ENCODE measurements around the gene SYT5.
"Not testable (repeated sequence)": the region's sequence is repeated elsewhere in the genome, so short reads cannot be mapped to it uniquely, and the experiment has no call there.

Gene SYT5

GRCh38 chr19:55179606-55180484 lies at the start of gene SYT5:
TSS of gene SYT5 (minus strand) at chr19:55180289. CDS start at chr19:55179041, 1,248 bp downstream.
- peak; percentile 37 to 42 for DNase-seq (ENCODE audit: low read depth in 1 of 2, low spot score in 1 of 2)

DNA sequence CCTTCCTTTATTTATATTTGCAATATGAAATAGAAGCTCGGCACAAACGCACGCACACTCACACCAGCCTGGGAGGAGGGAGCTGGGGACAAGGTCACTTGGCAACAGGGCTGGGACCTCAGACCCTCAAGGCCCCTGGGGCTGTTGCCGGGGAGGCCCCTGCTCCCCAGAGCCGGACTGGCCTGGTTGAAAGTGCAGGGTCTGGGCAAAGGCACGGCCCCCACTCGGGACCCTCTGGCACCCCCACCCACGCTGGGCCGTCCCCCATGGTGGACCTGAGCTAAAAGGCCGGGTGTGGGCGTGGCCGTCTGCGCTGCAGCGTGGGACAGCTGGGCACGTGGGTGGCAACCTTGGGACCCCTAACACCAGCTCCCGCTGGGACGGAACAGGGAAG lies 49.7 kb upstream of the SYT5 start:
- no peak for DNase-seq (ENCODE audit: low read depth in 1 of 2, low spot score in 1 of 2)

DNA sequence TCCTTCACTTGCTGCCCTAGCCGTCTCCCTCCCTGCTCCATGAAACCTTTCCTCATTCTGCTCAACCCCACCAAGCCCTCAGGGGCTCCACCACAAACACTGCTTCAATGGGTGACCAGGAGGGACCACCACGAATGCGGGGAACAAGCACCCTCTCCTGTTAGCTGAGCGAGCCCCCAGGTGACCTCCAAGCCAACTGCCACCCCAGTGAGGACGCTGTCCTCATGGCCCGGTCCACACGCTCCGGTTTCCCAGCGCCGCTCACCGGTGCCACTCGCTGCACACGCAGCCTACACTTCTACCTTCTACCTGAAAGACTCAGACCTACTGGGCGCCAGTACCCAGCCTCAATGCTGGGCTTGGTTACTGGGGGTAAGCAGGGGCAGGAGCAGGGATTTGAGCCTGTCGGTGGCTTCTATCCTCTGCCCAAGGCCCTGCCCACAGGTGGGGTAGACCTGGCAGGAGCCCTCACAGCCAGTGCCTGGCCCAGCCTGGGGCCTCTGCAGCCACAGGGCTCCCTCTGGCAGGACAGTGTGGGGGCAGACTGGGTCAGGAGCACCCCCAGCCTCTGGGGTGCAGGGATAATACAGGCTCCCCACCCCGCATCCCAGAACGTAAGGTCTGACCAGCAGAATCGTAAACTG lies 49.2 kb upstream of the SYT5 start:
- DNase-seq (ENCODE audit: low read depth in 1 of 2, low spot score in 1 of 2) = no peak

DNA sequence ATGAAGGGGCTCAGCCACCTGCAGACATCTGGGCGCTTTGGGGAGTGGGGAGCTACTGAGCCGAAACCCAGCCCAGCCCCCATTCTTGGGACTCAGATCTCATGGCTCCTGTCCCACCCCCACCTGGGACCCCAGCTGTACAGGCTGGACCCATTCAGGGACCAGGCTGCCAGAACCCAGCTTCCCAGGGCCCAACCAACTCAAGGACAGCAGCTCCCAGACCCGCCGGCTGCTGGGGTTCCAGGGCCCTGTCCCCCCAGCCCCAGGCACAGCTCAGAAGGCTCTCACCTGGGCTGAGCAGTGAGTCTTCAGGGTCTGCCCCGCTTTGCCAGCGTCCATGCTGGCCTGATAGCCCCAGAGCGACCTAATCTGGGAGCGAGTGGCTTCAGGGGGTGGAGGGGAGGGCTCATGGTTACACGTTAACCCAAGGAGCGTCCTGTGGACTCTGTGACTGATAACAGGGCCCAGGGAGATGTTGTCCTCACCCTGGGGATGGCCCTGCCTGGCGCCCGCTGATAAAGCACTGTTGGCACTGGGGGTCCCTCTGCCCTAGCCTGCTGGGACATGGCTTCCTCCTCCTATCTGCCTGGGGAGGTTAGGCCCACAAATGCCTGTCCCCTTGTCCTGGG lies 48.4 kb upstream of the SYT5 start, which contains the start of gene TMEM86B:
TMEM86B (minus strand) TSS at position 361 of the 629 bp plus-strand sequence; CDS start at position 339, 22 bp downstream.
- DNase-seq (ENCODE audit: low read depth in 1 of 2, low spot score in 1 of 2) = no peak

- DNase-seq (ENCODE audit: low read depth in 1 of 2, low spot score in 1 of 2) = no peak
These were observed 47.9 kb upstream of the SYT5 start for GRCh38 chr19:55228015-55228391.

DNA sequence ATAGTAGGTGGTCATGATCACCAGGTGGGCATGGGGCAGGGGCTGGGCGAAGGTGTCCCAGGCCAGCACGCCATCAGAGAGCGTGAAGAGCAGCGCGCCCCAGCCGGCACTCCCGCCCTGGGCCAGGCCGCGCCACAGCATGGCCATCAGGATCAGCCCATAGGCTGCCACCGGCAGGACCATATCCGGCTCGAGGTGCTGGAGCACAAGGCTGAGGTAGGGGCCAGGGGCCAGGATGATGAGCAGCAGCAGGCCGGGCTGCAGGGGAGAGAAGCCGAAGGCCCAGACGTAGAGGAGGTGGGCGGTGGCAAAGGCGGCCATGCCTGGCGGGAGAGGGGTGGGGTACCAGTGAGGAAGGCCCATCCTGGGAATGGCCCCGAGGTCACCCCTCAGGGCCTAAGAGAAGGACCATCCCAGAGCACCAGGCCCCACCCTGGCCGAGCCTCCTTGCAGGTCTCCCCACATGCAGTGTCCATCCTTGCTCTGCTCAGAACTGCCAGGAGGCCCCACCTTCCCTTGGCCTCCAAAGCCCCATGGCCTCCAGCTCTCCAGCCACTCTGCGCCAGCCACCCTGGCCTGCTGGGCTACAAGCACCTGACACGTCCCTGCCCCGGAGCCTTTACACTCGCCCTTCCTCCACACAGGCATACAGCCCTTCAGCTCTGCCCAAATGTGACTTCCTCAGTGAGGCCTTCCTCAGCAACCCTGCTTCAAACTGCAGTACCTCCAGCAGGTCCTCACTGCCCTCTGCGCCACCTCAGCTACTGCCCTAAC lies 47.3 kb upstream of the SYT5 start:
- no peak for DNase-seq (ENCODE audit: low read depth in 1 of 2, low spot score in 1 of 2)

DNA sequence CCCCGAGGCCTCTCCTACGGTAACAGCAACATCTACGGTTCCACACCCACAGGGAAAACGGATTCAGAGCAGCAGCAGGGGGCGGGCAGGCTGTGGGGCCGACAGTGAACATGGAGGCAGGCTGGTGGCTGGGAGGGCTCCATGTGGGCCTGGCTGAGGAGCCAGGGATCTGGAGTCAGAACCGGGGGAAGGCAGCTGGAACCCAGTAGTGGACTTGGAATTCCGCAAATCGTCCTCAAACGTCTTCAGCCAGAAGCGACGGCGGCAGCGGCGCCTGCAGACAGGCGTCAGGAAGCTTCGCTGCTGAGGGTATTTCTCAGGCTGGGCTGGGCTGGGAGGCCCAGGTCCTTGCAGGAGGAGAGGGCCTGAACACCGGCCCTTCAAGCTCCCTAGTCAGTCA lies 46.7 kb upstream of the SYT5 start:
- DNase-seq (ENCODE audit: low read depth in 1 of 2, low spot score in 1 of 2) = no peak

- no peak for DNase-seq (ENCODE audit: low read depth in 1 of 2, low spot score in 1 of 2)
These were observed 46.2 kb upstream of the SYT5 start for GRCh38 chr19:55226273-55226672.

GRCh38 chr19:55225415-55225958 lies 45.4 kb upstream of the SYT5 start:
- DNase-seq (ENCODE audit: low read depth in 1 of 2, low spot score in 1 of 2) = no peak

- DNase-seq (ENCODE audit: low read depth in 1 of 2, low spot score in 1 of 2) = not testable (repeated sequence)
These were observed 44.8 kb upstream of the SYT5 start for GRCh38 chr19:55224679-55225414.

DNA sequence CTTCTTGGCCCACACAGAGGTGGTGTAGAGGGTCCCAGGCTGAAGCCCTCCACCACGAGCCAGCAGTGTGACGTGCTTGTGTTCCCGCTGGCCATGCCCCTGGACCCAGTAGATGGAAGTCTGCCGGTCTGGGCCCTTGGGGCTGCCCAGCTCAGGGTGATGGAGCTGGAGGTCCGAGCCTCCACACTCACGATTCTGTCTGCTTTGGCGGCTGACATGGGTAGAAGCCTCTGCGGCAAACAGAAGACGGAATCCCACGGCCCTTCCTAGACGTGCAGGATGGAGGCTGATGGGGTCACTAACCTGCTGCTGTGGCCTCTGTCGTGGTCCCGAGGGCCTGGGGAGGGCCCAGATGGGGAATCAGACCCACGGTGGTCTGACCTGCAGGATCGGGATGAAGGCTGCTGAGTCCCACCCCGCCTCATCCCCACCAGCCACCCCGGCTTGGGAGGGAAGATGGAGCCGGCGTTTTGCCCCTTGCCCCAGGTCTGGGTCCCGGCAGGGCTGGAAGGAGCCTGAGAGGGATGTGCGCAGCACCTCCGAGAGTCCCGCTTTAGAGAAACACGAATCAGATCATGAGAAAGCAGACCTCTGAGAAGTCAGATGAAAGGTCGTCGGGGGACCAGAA lies 44.1 kb upstream of the SYT5 start:
- no peak for DNase-seq (ENCODE audit: low read depth in 1 of 2, low spot score in 1 of 2)

DNA sequence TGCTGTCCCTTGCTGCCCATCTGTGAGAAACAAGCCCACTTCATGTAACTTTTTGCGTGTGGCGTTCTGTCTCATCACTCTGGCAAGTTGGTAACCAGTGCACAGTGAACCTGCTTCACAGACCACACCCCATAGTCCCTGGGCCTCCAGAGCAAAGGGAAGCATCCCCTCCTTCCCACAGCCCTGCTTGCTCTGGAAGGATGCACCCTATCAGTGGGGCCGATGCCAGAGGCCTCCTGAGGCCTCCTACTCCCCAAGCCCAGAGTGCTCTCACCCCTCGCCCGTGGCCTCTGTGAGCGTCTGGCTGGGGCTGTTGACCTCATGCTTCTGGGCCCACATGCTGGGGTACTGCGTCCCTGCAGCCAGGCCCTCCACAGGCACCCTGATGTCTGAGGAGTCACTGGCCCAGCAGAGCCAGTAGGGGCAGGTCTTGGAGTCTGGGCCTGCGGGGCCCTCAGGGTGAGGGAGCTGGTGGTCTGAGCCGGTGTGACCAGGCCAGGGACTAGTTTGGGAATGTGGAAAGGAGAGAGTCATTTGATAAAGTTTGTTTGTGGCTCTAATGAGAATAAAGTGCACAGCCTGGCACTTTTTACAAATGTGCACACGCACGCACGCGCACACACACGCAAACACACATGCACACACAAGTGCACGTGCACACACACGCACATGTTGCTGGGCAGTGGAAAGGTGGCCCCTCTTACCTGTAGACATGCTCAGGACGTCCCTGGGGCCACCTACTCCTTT lies 43.4 kb upstream of the SYT5 start:
- DNase-seq (ENCODE audit: low read depth in 1 of 2, low spot score in 1 of 2) = no peak

DNA sequence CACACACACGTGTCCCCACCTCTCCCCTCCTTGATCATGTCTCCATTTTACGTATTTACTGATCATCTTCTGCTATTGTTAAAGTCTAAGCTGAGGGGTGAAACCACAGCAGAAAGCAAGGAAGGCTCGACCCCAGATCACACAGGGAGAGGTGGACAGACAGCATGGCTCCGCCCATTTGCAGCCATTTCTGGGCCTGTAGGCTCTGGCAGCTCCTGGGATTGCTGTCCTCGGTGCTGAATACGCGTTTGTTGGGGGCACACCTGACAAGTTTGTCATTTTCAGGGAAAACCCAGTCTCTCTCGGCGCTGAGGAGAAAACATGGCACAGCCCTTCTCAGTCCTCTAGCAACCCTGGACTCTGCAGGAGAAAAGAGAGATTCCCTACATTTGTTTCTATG lies 40.4 kb upstream of the SYT5 start:
- no peak for DNase-seq (ENCODE audit: low read depth in 1 of 2, low spot score in 1 of 2)

DNA sequence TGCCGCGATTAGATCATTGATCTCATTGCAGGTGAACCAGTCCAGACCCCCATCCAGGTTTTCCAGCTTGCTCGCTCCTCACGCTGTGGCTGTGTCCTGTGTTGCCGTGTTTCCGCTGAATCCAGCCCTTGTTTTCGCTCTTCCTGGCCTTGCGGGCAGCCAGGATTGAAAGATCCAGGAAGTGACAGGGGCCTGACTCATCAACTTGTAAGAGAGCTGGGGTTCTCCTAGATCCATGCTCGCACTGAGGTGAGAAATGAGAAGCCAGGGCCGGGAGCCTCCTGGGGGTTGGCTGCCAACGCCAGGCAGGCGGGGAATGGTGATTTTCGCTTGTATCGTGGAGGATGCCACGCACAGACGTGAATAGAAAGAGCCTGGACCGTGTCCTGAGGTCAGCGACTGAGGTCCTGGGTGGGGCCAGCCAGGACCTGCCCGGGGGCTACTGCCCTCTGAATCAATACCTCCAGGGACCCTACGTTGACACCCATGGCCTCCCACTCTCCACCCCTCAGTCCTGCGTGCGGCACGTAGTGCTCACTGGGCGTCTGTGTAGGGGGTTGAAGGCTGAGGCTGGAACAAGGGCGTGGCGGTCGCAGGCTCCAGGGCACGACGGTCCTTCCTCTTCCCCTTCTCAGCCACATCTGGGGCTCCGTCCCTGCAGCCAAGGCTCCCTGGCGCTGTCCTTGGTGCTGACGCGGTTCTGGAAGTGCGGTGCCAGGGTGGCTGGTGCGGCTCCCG lies 36.5 kb upstream of the SYT5 start:
- no peak for DNase-seq (ENCODE audit: low read depth in 1 of 2, low spot score in 1 of 2)

DNA sequence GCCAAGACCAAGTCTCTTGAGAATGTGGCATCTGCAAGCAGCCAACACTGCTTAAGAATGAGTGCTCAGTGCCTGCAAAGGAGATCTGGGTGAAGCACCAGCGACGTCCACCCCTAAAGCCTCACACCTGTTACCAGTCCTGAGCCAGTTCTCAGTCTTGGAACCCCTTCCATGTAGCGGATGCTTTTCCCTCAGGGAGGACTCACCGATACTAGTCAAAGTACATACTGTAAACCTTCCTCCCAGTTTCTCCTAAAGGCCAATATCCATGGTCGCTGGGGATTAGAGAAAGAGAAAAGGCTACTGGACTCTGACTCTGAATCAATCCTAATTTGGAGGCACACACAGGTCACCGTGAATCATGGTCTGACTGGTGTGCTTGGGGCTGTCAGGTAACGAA lies 33.5 kb upstream of the SYT5 start:
- DNase-seq (ENCODE audit: low read depth in 1 of 2, low spot score in 1 of 2) = no peak

GRCh38 chr19:55212447-55212846 lies 32.4 kb upstream of the SYT5 start:
- no peak for DNase-seq (ENCODE audit: low read depth in 1 of 2, low spot score in 1 of 2)

- no peak for DNase-seq (ENCODE audit: low read depth in 1 of 2, low spot score in 1 of 2)
These were observed 29.8 kb upstream of the SYT5 start for GRCh38 chr19:55209693-55210472.
